ENCODE results near the gene PPDPF.

PPDPF gene

DNA sequence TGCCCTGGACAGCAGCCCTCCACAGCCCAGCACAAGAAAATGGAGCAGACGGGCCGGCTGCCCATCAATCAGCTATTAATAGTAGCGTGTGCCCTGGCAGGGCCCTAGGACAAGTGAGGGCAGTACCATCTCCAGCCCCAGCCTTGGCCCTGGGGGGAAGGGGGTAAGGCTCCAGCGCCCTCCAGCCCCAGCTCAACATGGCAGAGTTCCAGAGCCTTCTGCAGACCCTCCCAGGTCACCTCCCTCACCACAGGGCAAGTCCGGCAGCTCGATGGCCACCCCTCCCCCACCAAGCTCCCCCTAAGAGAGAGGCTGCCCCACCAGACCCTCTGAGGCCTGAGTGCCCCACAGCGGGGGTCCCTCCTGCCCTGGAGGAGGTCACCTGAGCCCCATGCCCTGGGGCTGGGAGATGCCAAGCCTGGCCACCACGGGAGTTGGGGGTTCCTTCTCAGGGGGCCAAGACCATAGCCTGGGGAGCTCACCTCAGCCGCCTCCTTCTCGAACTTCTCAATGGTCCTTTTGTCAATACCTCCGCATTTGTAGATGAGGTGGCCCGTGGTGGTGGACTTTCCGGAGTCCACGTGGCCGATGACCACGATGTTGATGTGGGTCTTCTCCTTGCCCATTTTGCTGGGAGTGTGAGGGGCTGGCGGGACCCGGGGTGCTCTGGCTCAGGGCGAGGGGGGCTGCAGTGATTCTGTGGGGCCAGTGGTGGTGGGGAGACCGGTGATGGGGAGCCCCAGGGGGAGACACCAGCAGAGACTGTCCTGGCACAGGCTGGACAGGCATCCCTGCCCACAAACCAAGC is 23.2 kb upstream of the PPDPF start:
- Histone ChIP-seq H3K4me3 (no peak overlapping the region), H3K27ac (no peak overlapping the region), H3K9me3 (ENCODE audit: low read depth, low read length) (no peaks in the 10 kb centered on the region), H3K9ac (ENCODE audit: insufficient read length) (no peak overlapping the region), H3K36me3 (ENCODE audit: insufficient read depth, low read length) (no peaks in the 10 kb centered on the region)
- no peak for DNase-seq (ENCODE audit: low read depth, low spot score)
- TF ChIP-seq POLR2AphosphoS5 (IDR thresholded peaks at IDR 0.05; ENCODE audit: borderline replicate concordance, low read depth, low read length), result no peak
- TF ChIP-seq EZH2 (IDR thresholded peaks at IDR 0.05), result no peak

DNA sequence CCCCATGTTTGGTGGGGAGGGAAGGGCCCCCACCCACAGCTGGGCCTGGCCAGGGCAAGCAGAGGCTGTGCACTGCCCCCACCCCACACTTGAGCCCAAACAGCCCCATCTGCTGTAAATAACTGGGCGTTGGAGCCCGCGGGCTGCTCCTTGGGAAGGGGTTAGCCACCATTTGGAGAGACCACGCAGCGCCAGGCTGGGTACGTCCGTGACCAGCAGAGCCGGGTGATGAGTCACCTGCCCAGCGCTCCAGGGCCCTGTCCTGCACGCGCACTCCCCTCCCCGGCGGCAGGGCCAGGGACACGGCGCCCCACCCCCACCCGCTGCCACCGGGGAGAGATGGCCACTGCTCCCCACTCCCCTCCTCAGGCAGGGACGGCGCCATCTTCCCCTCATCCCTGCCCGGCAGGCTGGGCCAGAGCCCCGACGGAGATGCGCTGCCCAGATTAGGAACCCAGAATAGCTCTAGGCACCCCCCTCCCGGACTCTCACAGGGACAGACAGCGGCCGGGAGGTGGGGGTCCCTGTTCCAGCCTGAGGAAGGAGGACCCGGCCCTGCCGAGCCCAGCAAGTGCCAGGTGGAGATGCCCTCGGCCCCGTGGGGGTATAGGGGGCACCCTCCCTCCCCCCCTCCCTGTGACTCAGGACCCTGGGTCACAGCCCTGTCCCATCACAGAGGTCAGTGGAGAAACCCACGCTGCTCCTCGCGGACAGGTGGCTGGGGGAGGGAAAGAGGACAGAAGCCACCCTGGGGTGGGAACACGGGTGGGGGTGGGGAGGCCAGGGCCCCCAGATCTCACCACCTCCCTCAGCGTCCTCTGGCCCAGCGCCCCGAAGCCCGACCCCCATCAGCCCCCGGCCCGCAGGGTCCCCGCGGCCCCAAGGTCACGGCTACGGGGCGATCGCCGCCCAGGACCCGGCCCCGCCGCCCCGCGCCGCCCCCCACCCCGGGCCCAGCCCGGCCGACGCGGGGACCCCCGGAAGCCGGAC is 22.3 kb upstream of the PPDPF start:
- no peak for TF ChIP-seq FOXP2 (optimal IDR thresholded peaks at IDR 0.05; ENCODE audit: control extremely low read depth, extremely low read length, insufficient read depth)
- no peak for TF ChIP-seq POLR2AphosphoS5 (IDR thresholded peaks at IDR 0.05; ENCODE audit: borderline replicate concordance, low read depth, low read length)
- TF ChIP-seq EZH2 (IDR thresholded peaks at IDR 0.05), result no peak
- DNase-seq (ENCODE audit: low read depth, low spot score), result no peak
- H3K9me3 ChIP-seq (ENCODE audit: low read depth, low read length), result no peaks in the 10 kb centered on the region
- H3K36me3 ChIP-seq (ENCODE audit: insufficient read depth, low read length), result no peaks in the 10 kb centered on the region
- no peak overlapping the region for H3K9ac ChIP-seq (ENCODE audit: insufficient read length)
- H3K27ac ChIP-seq, result no peak overlapping the region
- H3K4me3 ChIP-seq, result peak overlapping the region; percentile 70

DNA sequence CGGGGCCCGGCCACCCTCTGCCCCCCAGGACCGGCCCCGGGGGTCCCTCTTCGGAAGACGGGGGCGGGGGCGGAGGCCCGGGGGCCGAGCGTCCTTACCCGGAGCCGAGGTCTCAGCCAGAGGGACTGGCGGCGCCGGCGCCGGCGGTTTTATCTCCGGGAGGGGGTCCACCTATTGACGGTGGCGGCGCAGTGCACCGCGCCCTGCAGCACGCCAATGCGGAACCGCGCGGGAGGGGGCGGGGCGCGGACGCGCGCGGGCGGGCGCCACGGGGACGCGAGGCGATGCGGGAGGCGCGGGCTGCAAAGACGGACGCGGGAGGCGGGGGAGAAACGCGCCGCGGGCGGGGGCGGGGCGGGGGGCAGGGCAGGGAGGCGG is 21.6 kb upstream of the PPDPF start, which contains the start of gene EEF1A2:
Gene EEF1A2, minus strand, starts transcription at position 124 of the 378 bp plus-strand sequence. CDS start 1,320 bp downstream, outside the sequence.
- Histone ChIP-seq H3K9ac (ENCODE audit: insufficient read length) (no peak within 1 kb of the TSS), H3K4me3 (peak within 1 kb of the TSS; percentile 70), H3K9me3 (ENCODE audit: low read depth, low read length) (no peaks in the 10 kb centered on the region), H3K36me3 (ENCODE audit: insufficient read depth, low read length) (no peaks in the 10 kb centered on the region), H3K27ac (no peak within 1 kb of the TSS)
- no peak for TF ChIP-seq EZH2 (IDR thresholded peaks at IDR 0.05)
- TF ChIP-seq POLR2AphosphoS5 (IDR thresholded peaks at IDR 0.05; ENCODE audit: borderline replicate concordance, low read depth, low read length), result no peak
- TF ChIP-seq FOXP2 (optimal IDR thresholded peaks at IDR 0.05; ENCODE audit: control extremely low read depth, extremely low read length, insufficient read depth), result no peak
- no peak for DNase-seq (ENCODE audit: low read depth, low spot score)

DNA sequence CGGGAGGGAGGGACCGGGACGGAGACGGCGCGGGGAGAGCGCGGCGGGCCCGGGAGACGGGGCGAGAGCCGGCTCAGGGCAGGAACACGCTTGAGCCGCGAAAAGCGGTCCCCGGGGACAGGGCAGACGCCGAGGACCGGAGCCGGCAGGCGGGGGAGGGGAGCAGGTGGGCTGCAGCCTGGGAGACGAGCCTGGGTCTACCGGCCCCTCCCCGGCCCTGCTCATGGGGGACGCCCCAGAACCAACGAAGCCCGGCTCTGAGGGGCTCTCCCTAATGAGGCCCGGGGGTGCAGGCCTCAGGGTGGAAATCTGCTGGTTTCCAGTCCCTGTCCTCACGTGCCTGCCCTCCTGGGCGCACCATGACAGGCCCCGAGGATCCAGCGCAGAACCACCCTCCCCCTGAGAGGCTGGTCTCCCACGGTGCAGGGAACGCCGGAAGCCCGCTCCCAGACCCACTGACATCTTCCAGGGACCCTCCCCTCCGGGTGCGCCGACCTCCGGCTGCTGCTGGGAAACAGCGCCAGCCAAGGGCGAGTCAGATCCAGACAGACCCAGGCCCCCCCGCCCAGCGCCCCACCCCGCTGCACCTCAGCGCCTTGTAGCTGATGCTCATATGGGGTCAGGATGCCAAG is 21.1 kb upstream of the PPDPF start:
- Histone ChIP-seq H3K36me3 (ENCODE audit: insufficient read depth, low read length) (no peaks in the 10 kb centered on the region), H3K9me3 (ENCODE audit: low read depth, low read length) (no peaks in the 10 kb centered on the region), H3K4me3 (0 out of 2 replicates have a peak overlapping the region, but pooled peaks have one; percentile 43), H3K27ac (no peak overlapping the region), H3K9ac (ENCODE audit: insufficient read length) (no peak overlapping the region)
- DNase-seq (ENCODE audit: low read depth, low spot score), result no peak
- TF ChIP-seq EZH2 (IDR thresholded peaks at IDR 0.05) (no peak), POLR2AphosphoS5 (IDR thresholded peaks at IDR 0.05; ENCODE audit: borderline replicate concordance, low read depth, low read length) (no peak), FOXP2 (optimal IDR thresholded peaks at IDR 0.05; ENCODE audit: control extremely low read depth, extremely low read length, insufficient read depth) (no peak)

DNA sequence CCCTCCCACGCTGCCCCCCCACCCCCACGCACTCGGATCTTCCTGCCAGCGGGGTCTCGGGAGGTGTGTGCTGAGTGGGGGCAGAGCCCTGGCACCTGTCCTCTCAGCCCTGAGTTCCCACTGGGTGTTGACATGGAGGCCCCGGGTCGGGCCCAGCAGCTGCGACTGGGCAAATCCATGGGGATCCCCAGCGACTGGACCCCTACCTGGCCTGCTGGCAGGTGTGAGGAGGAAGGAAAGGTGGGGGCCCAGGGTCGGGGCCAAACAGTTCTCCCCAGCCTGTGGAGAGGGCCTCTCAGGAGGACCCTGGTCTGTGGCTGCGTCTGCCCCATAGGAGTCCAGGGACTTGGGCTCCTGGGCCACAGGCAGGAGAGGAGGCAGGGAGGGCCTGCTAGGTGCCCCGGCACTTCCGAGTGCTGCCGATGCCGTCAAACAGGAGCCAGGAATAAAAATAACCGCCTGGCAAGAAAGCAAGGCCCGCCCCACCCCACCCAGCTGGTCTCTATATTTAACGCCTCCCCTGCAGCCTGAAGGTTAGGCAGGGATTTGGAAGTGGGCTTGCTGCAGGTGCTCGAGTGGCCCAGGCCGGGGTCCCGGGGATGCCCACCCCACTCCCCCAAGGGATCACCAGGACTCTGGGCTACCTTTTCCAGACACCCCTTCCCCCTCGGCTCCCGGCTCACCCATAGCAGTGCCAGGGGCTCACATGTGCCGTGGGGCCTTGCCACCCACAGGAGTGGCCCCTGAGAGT is 20.2 kb upstream of the PPDPF start:
- H3K36me3 ChIP-seq (ENCODE audit: insufficient read depth, low read length), result no peaks in the 10 kb centered on the region
- no peak for DNase-seq (ENCODE audit: low read depth, low spot score)
- no peak overlapping the region for H3K27ac ChIP-seq
- no peak overlapping the region for H3K9ac ChIP-seq (ENCODE audit: insufficient read length)
- TF ChIP-seq FOXP2 (optimal IDR thresholded peaks at IDR 0.05; ENCODE audit: control extremely low read depth, extremely low read length, insufficient read depth), result no peak
- TF ChIP-seq POLR2AphosphoS5 (IDR thresholded peaks at IDR 0.05; ENCODE audit: borderline replicate concordance, low read depth, low read length), result no peak
- no peak for TF ChIP-seq EZH2 (IDR thresholded peaks at IDR 0.05)
- no peak overlapping the region for H3K4me3 ChIP-seq
- no peaks in the 10 kb centered on the region for H3K9me3 ChIP-seq (ENCODE audit: low read depth, low read length)

DNA sequence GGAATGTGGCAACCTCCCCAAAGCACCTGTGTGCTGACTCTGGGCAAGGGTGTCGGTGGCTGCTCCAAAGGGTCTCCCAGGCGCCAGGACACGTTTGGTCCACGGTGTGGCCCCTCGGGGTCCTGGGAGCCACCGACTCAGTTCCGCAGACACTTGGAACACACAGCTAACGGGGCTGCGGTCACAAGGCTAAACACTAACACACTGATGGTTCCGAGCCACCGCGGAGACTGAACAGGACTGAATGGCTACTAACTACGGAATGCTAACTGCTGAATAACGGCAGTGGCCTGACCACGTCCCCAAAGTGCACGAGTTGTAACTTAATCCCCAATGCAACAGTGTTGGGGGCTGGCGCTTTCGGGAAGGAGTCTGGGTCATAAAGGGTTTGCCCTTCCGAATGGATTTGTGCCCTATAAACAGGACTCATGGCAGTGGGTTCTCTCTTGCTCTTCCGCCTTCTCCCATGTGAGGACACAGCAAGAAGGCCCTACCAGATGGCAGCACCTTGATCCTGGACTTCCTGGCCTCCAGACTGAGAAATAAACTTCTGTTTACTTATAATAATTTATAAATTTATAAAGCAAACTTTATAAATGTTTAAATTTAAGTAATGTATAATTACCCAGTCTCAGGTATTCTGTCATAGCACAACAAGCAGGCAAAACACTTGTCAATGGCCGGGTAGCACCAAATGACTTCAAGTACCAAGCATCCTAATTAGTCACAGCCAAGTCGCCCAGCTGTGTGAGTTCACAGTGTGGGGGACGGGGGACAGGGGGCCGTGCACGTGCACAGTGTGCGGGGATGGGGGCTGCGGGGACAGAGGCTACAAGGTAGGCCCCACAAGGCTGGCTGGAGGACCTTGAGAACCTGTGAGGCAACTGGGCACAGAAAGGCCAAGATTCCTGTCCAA is 19.4 kb upstream of the PPDPF start:
- H3K9me3 ChIP-seq (ENCODE audit: low read depth, low read length), result no peaks in the 10 kb centered on the region
- DNase-seq (ENCODE audit: low read depth, low spot score), result no peak
- H3K36me3 ChIP-seq (ENCODE audit: insufficient read depth, low read length), result no peaks in the 10 kb centered on the region
- TF ChIP-seq EZH2 (IDR thresholded peaks at IDR 0.05) (no peak), POLR2AphosphoS5 (IDR thresholded peaks at IDR 0.05; ENCODE audit: borderline replicate concordance, low read depth, low read length) (no peak), FOXP2 (optimal IDR thresholded peaks at IDR 0.05; ENCODE audit: control extremely low read depth, extremely low read length, insufficient read depth) (no peak)
- H3K27ac ChIP-seq, result no peak overlapping the region
- H3K4me3 ChIP-seq, result no peak overlapping the region
- H3K9ac ChIP-seq (ENCODE audit: insufficient read length), result no peak overlapping the region

Data from SK-N-MC (cell line).